Liver (tissue), 9 donors: ENCODE data around the gene MDH1B. TPM values are rescaled to one million over a fixed set of nuclear protein-coding genes. Genes with fewer than 3 reads are reported as not detected.

Experiments used
- DNase-seq: peaks from one replicate; pipeline ENCODE4 v3.0.0-alpha.2; 2017; ENCODE audit warnings: low spot score
- H3K27ac ChIP-seq, 2 donors: one replicate each; pipeline ENCODE4 v1.7.0; 2013; ENCODE audit warnings: inconsistent platforms in 2 of 2, low read length in 2 of 2, control low read depth in 1 of 2, low read depth in 1 of 2, mild to moderate bottlenecking in 1 of 2
- H3K27me3 ChIP-seq, 4 donors: one replicate each; pipeline versions ENCODE4 v1.6.1 to v1.7.0; 2013; ENCODE audit warnings: low read length in 3 of 4, inconsistent platforms in 1 of 4, mild to moderate bottlenecking in 1 of 4, moderate library complexity in 1 of 4; ENCODE audit not compliant: control insufficient read depth in 4 of 4, insufficient read depth in 4 of 4
- H3K36me3 ChIP-seq, 4 donors: one replicate each; pipeline versions ENCODE4 v1.6.1 to v1.7.0; 2013; ENCODE audit warnings: low read length in 3 of 4, mild to moderate bottlenecking in 3 of 4, low read depth in 1 of 4, moderate library complexity in 1 of 4; ENCODE audit not compliant: control insufficient read depth in 4 of 4, insufficient read depth in 3 of 4
- H3K4me1 ChIP-seq, 4 donors: one replicate each; pipeline versions ENCODE4 v1.6.1 to v1.7.0; 2013; ENCODE audit warnings: low read length in 3 of 4, mild to moderate bottlenecking in 3 of 4, moderate library complexity in 1 of 4; ENCODE audit not compliant: control insufficient read depth in 4 of 4, insufficient read depth in 4 of 4
- H3K4me3 ChIP-seq, 3 donors: one replicate each; pipeline versions ENCODE4 v1.6.1 to v1.7.0; 2013; ENCODE audit warnings: low read length in 3 of 3, control low read depth in 1 of 3, low read depth in 1 of 3, mild to moderate bottlenecking in 1 of 3
- H3K9ac ChIP-seq, 2 donors: one replicate each; pipeline ENCODE4 v1.7.0; 2013; ENCODE audit warnings: low read length in 2 of 2, mild to moderate bottlenecking in 2 of 2, moderate library complexity in 2 of 2, control low read depth in 1 of 2, low read depth in 1 of 2
- H3K9me3 ChIP-seq, 4 donors: one replicate each; pipeline versions ENCODE4 v1.6.1 to v1.7.0; 2013; ENCODE audit warnings: low read length in 3 of 4; ENCODE audit not compliant: control insufficient read depth in 4 of 4
- ATF3 ChIP-seq: IDR thresholded peaks from 2 replicates; pipeline ENCODE4 v1.6.1; 2016; ENCODE audit warnings: antibody characterized with exemption
- CTCF ChIP-seq: fragments of 150-350 bp; IDR thresholded peaks from 2 replicates; pipeline ENCODE4 v1.5.1; 2017; ENCODE audit warnings: improper control_type of control experiment, low read depth, low read length; ENCODE audit not compliant: missing input control
- FOXA1 ChIP-seq: IDR thresholded peaks from 2 replicates; pipeline ENCODE4 v1.6.1; 2016; ENCODE audit warnings: antibody characterized with exemption
- GABPA ChIP-seq, 2 donors: IDR thresholded peaks in 1 of 2; conservative IDR thresholded peaks in 1 of 2; 2 replicates each; pipeline ENCODE4 v1.6.1; 2016; ENCODE audit warnings: antibody characterized with exemption in 2 of 2, mild to moderate bottlenecking in 1 of 2, moderate library complexity in 1 of 2
- HNF4A ChIP-seq, 2 donors: conservative IDR thresholded peaks; 2 replicates each; pipeline ENCODE4 v1.6.1; 2016; ENCODE audit warnings: antibody characterized with exemption in 2 of 2, mild to moderate bottlenecking in 2 of 2
- RAD21 ChIP-seq, 2 donors: IDR thresholded peaks; 2 replicates each; pipeline ENCODE4 v1.6.1; 2016; ENCODE audit warnings: antibody characterized with exemption in 2 of 2, mild to moderate bottlenecking in 2 of 2
- REST ChIP-seq: IDR thresholded peaks from 2 replicates; pipeline ENCODE4 v1.6.1; 2016; ENCODE audit warnings: antibody characterized with exemption, mild to moderate bottlenecking
- RXRA ChIP-seq, 2 donors: IDR thresholded peaks; 2 replicates each; pipeline ENCODE4 v1.6.1; 2017 to 2018; ENCODE audit warnings: antibody characterized with exemption in 2 of 2, mild to moderate bottlenecking in 1 of 2
- SP1 ChIP-seq: IDR thresholded peaks from 2 replicates; pipeline ENCODE4 v1.6.1; 2018; ENCODE audit warnings: antibody characterized with exemption, mild to moderate bottlenecking
- TAF1 ChIP-seq: conservative IDR thresholded peaks from 2 replicates; pipeline ENCODE4 v1.6.1; 2016; ENCODE audit warnings: antibody characterized with exemption, mild to moderate bottlenecking
- YY1 ChIP-seq: IDR thresholded peaks from 2 replicates; pipeline ENCODE4 v1.6.1; 2016; ENCODE audit warnings: antibody characterized with exemption, mild to moderate bottlenecking
- WGBS: extraction: QIAGEN DNeasy Blood & Tissue Kit; methylation state at CpG from one replicate; pipeline ENCODE4 v1.1.7; 2013; 5-methylcytosine and 5-hydroxymethylcytosine counted together
- polyA plus RNA-seq, 2 donors: library from polyadenylated mRNA; stranded (reverse) in 1 of 2; unstranded in 1 of 2; fragments of 200-250 nt in 1 of 2; fragments of >200 nt in 1 of 2; fragmentation: Nextera tagmentation in 1 of 2; extraction: Ambion mirVana in 1 of 2; gene quantifications; one replicate each; pipeline versions ENCODE4 v1.2.1 to v1.2.3, GENCODE V29; 2013 to 2015
- total RNA-seq, 2 donors: library from RNA; depleted of rRNA; stranded (reverse); fragments of >200 nt; gene quantifications; one replicate each; pipeline ENCODE4 v1.2.3, GENCODE V29; 2014
- donor health status: healthy.
- donor health status: healthy.
- donor health status: healthy.
- donor health status: healthy.
- donor health status: healthy.

MDH1B gene
- total and polyA plus RNA-seq, 4 donors = 0.09 to 0.33 (median 0.18) TPM; not detected in 1

GRCh38 chr2:206790311-206790935 is 25.3 kb upstream of the MDH1B start:
- peaks cover 8 to 66% (median 57%) of the 10 kb centered on the region in 4 donors for H3K36me3 ChIP-seq
- no peak for DNase-seq
- H3K9ac ChIP-seq = no peak overlapping the region
- H3K4me3 ChIP-seq = no peak overlapping the region
- no peaks in the 10 kb centered on the region for H3K9me3 ChIP-seq
- WGBS = 90% methylated on average over 3 of the region's 3 CpGs
- H3K27ac ChIP-seq = no peak overlapping the region
- H3K4me1 ChIP-seq = no peaks in the 10 kb centered on the region
- no peaks in the 10 kb centered on the region for H3K27me3 ChIP-seq
- TF ChIP-seq FOXA1 = no peak
- TF ChIP-seq CTCF = no peak
- TF ChIP-seq HNF4A (conservative IDR thresholded peaks at IDR 0.05) = no peak
- TF ChIP-seq SP1 = no peak
- no peak for TF ChIP-seq ATF3
- TF ChIP-seq RAD21 (IDR thresholded peaks at IDR 0.05) = no peak
- TF ChIP-seq RXRA (IDR thresholded peaks at IDR 0.05) = no peak

GRCh38 chr2:206784559-206785353 is 19.6 kb upstream of the MDH1B start:
- no peak for TF ChIP-seq YY1
- Histone ChIP-seq H3K27ac (no peak overlapping the region), H3K36me3 (peaks cover 9 to 63% (median 44%) of the 10 kb centered on the region in 4 donors), H3K4me1 (no peaks in the 10 kb centered on the region), H3K4me3 (no peak overlapping the region), H3K27me3 (no peaks in the 10 kb centered on the region), H3K9ac (no peak overlapping the region), H3K9me3 (no peaks in the 10 kb centered on the region)
- WGBS = 89% methylated on average over 7 of the region's 7 CpGs
- no peak for DNase-seq

- Histone ChIP-seq H3K9me3 (no peaks in the 10 kb centered on the region), H3K36me3 (peaks cover 9 to 59% (median 43%) of the 10 kb centered on the region in 4 donors), H3K27ac (no peak overlapping the region), H3K27me3 (no peaks in the 10 kb centered on the region), H3K9ac (no peak overlapping the region), H3K4me3 (no peak overlapping the region), H3K4me1 (no peaks in the 10 kb centered on the region)
- no peak for DNase-seq
- WGBS = 94% methylated on average over 2 of the region's 2 CpGs
- no peak for TF ChIP-seq SP1
- TF ChIP-seq RAD21 (IDR thresholded peaks at IDR 0.05) = no peak
- no peak for TF ChIP-seq GABPA (IDR thresholded peaks at IDR 0.05 in 1 of 2, conservative IDR thresholded peaks at IDR 0.05 in 1 of 2)
- no peak for TF ChIP-seq TAF1
- TF ChIP-seq REST = no peak
- peak; percentile 18 for TF ChIP-seq CTCF
- TF ChIP-seq HNF4A (conservative IDR thresholded peaks at IDR 0.05) = no peak
Observed at GRCh38 chr2:206783718-206784117, 18.6 kb upstream of the MDH1B start.
